Mucosa of stomach (tissue), 1 donor: ENCODE measurements around the gene ATOH7.
"Not testable (repeated sequence)": the region's sequence is repeated elsewhere in the genome, so short reads cannot be mapped to it uniquely, and the experiment has no call there.

Experiments used
- H3K27me3 ChIP-seq: one replicate; pipeline ENCODE4 v1.7.0; 2013; ENCODE audit warnings: mild to moderate bottlenecking, low read length; ENCODE audit not compliant: control insufficient read depth, insufficient read depth
- H3K36me3 ChIP-seq: one replicate; pipeline ENCODE4 v1.7.0; 2013; ENCODE audit warnings: low read length; ENCODE audit not compliant: control insufficient read depth, insufficient read depth
- H3K4me1 ChIP-seq: one replicate; pipeline ENCODE4 v1.7.0; 2013; ENCODE audit warnings: mild to moderate bottlenecking, low read length; ENCODE audit not compliant: control insufficient read depth, insufficient read depth
- H3K4me3 ChIP-seq: one replicate; pipeline ENCODE4 v1.7.0; 2013; ENCODE audit warnings: low read length
- H3K9ac ChIP-seq: one replicate; pipeline ENCODE4 v1.7.0; 2013; ENCODE audit warnings: mild to moderate bottlenecking, low read length, moderate library complexity
- H3K9me3 ChIP-seq: one replicate; pipeline ENCODE4 v1.7.0; 2013; ENCODE audit warnings: mild to moderate bottlenecking, low read length, moderate library complexity; ENCODE audit not compliant: control insufficient read depth
- donor health status: Pancreatic carcinoma.

The ATOH7 gene

DNA sequence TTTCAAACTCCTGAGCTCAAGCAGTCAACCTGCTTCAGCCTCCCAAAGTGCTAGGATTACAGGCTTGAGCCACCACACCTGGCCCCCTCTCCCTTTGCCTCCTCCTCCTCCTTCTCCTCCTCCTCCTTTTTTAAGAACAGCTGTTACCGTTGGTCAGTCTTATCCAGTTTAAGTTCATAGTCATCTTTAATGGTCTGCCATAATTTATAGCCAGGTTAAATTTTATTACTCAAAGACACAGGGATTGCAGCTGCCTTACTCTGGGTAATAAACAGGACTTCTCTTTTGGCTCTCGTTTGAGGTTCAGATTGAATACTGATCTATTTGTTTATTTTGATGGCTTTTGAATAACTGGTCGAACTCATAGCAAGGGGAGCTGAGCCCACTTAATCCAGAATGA is 35.2 kb downstream of the ATOH7 start:
- no peaks in the 10 kb centered on the region for H3K4me1 ChIP-seq
- H3K36me3 ChIP-seq = no peaks in the 10 kb centered on the region
- H3K9me3 ChIP-seq = no peaks in the 10 kb centered on the region
- no peaks in the 10 kb centered on the region for H3K27me3 ChIP-seq
- no peak overlapping the region for H3K9ac ChIP-seq
- H3K4me3 ChIP-seq = no peak overlapping the region

DNA sequence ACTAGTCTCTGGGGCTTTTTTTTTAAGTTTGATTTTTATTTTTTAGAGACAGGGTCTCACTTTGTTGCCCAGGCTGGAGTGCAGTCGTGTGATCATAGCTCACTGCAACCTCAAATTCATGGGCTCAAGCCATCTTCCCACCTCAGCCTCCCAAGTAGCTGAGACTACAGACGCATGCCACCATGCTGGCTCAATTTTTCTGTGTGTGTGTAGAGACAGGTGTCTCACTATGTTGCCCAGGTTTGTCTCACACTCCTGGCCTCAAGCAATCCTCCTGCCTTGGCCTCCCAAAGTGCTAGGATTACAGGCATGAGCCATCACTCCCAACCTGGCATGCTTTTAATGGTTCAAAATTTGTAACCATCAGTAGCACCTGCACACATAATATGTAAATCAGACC is 36.1 kb downstream of the ATOH7 start:
- H3K27me3 ChIP-seq, H3K9ac ChIP-seq, H3K36me3 ChIP-seq, H3K4me1 ChIP-seq, H3K9me3 ChIP-seq, H3K4me3 ChIP-seq: not testable (repeated sequence)

DNA sequence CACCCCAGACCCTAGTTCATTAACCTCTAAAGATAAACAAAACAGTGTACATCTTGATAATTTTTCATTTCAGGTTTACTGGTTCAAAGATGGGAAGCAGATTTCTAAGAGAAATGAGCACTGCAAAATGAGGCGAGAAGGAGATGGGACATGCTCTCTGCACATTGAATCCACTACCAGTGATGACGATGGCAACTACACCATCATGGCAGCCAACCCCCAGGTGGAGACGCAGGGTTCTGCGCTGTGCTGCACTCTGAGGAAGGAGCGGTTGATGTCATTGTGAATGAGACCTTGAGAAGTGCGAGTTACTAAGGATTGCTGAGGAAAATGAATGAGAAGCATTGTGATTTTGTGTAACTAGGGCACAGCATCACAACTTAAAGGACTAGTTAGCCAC is 37.6 kb downstream of the ATOH7 start:
- Histone ChIP-seq H3K9ac (no peak overlapping the region), H3K4me3 (no peak overlapping the region), H3K4me1 (no peaks in the 10 kb centered on the region), H3K9me3 (no peaks in the 10 kb centered on the region), H3K27me3 (no peaks in the 10 kb centered on the region), H3K36me3 (no peaks in the 10 kb centered on the region)

DNA sequence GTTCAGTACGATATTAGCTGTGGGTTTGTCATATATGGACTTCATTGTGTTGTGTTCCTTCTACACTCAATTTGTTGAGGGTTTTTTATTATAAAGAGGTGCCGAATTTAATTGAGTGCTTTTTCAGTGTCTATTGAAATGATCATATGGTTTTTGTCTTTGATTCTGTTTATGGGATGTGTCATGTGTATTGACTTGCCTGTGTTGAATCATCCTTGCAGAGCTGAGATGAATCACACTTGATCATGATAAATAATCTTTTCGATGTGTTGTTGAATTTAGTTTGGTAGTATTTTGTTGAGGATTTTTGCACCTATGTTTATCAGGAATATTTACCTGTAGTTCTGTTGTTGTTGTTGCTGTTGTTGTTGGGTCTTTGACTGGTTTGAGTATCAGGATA is 39.8 kb downstream of the ATOH7 start:
- Histone ChIP-seq H3K9ac (no peak overlapping the region), H3K4me1 (no peaks in the 10 kb centered on the region), H3K4me3 (no peak overlapping the region), H3K27me3 (no peaks in the 10 kb centered on the region), H3K9me3 (no peaks in the 10 kb centered on the region), H3K36me3 (no peaks in the 10 kb centered on the region)

DNA sequence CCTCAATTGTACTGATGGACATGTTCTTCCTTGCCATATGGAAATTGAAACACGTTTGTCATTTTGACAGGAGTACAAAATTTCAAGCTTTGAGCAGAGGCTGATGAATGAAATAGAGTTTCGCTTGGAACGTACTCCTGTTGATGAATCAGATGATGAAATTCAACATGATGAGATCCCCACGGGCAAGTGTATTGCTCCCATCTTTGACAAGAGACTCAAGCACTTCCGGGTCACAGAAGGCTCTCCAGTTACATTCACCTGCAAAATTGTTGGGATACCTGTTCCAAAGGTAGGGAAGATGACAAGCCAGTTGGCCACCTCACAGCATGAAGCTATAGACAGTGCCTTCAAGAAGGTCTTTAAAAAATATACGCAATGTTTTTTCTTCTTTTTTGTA is 43.1 kb downstream of the ATOH7 start:
- Histone ChIP-seq H3K9ac (no peak overlapping the region), H3K4me1 (no peaks in the 10 kb centered on the region), H3K27me3 (no peaks in the 10 kb centered on the region), H3K9me3 (no peaks in the 10 kb centered on the region), H3K4me3 (no peak overlapping the region), H3K36me3 (no peaks in the 10 kb centered on the region)

DNA sequence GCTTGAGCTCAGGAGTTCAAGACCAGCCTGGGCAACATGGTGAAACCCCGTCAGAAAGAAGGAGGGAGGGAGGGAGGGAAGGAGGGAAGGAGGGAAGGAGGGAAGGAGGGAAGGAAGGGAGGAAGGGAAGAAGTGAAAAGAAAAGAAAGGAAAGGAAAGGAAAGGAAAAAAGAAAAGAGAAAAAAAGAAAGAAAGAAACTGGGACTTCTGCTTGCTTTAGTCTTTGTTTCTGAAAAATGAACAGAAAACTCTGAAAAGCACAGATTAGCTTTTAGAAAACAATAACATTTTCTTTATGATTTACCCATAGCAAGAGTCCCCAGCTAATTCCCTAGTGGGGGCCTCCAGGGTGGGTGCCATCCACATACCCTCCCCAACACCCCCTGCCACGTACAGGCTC is 46.8 kb downstream of the ATOH7 start:
- no peaks in the 10 kb centered on the region for H3K4me1 ChIP-seq
- no peak overlapping the region for H3K4me3 ChIP-seq
- no peaks in the 10 kb centered on the region for H3K36me3 ChIP-seq
- H3K9me3 ChIP-seq = no peaks in the 10 kb centered on the region
- no peak overlapping the region for H3K9ac ChIP-seq
- no peaks in the 10 kb centered on the region for H3K27me3 ChIP-seq

DNA sequence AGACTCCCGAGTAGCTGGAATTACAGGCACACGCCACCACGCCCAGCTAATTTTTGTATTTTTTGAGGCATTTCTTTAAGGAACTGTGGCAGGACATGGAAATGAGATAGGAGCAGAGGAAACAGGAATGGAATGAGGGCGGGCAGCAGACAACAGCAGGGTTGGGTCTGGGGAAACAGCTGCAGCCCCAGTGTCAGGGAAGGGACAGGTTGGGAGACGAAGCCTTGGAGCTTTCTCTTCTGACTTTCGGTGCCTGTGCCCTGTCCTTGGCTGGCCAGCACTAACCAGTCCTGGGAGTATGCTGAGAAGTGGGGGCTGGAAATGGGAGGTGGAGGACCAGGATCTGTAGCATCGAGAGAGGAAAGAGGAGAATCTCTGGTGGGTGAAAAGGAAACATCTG is 47.4 kb downstream of the ATOH7 start:
- H3K27me3 ChIP-seq = no peaks in the 10 kb centered on the region
- H3K9ac ChIP-seq = no peak overlapping the region
- no peaks in the 10 kb centered on the region for H3K36me3 ChIP-seq
- no peaks in the 10 kb centered on the region for H3K9me3 ChIP-seq
- H3K4me1 ChIP-seq = no peaks in the 10 kb centered on the region
- H3K4me3 ChIP-seq = no peak overlapping the region
